Subcutaneous abdominal adipose tissue (tissue), 5 donors: ENCODE measurements around the gene CACNA1F.

Source experiments
- H3K27ac ChIP-seq: one replicate; pipeline ENCODE4 v1.7.0; 2013; ENCODE audit warnings: low read depth, mild to moderate bottlenecking, inconsistent platforms, low read length, moderate library complexity
- H3K27me3 ChIP-seq, 5 donors: one replicate each; pipeline ENCODE4 v1.7.0; 2013; ENCODE audit warnings: low read length in 5 of 5, inconsistent platforms in 1 of 5; ENCODE audit not compliant: control insufficient read depth in 5 of 5, insufficient read depth in 4 of 5
- H3K36me3 ChIP-seq, 5 donors: one replicate each; pipeline ENCODE4 v1.7.0; 2013; ENCODE audit warnings: low read length in 5 of 5; ENCODE audit not compliant: control insufficient read depth in 5 of 5, insufficient read depth in 5 of 5
- H3K4me1 ChIP-seq, 5 donors: one replicate each; pipeline ENCODE4 v1.7.0; 2013; ENCODE audit warnings: low read length in 5 of 5, mild to moderate bottlenecking in 3 of 5, moderate library complexity in 1 of 5; ENCODE audit not compliant: control insufficient read depth in 5 of 5, insufficient read depth in 5 of 5
- H3K4me3 ChIP-seq, 5 donors: one replicate each; pipeline ENCODE4 v1.7.0; 2013; ENCODE audit warnings: low read length in 5 of 5, low read depth in 1 of 5
- H3K9ac ChIP-seq, 5 donors: one replicate each; pipeline ENCODE4 v1.7.0; 2013; ENCODE audit warnings: low read length in 5 of 5, mild to moderate bottlenecking in 4 of 5, moderate library complexity in 3 of 5
- H3K9me3 ChIP-seq, 5 donors: one replicate each; pipeline ENCODE4 v1.7.0; 2013; ENCODE audit warnings: low read length in 5 of 5; ENCODE audit not compliant: control insufficient read depth in 5 of 5
- donor health status: healthy.
- donor health status: healthy.
- donor health status: healthy.
- donor health status: healthy.
- donor health status: healthy.

Gene CACNA1F

GRCh38 chrX:49214416-49214815 lies 18.7 kb downstream of the CACNA1F start:
- Histone ChIP-seq H3K9me3 (no peaks in the 10 kb centered on the region), H3K9ac (no peak overlapping the region), H3K27ac (no peak overlapping the region), H3K4me1 (no peaks in the 10 kb centered on the region), H3K4me3 (no peak overlapping the region), H3K27me3 (peaks cover 0 to 32% (median 19%) of the 10 kb centered on the region in 5 donors), H3K36me3 (no peaks in the 10 kb centered on the region)

GRCh38 chrX:49212861-49213260 lies 20.3 kb downstream of the CACNA1F start:
- no peaks in the 10 kb centered on the region for H3K4me1 ChIP-seq
- H3K27ac ChIP-seq: no peak overlapping the region
- H3K9ac ChIP-seq: no peak overlapping the region
- H3K4me3 ChIP-seq: no peak overlapping the region
- peaks cover 0 to 36% (median 22%) of the 10 kb centered on the region in 5 donors for H3K27me3 ChIP-seq
- no peaks in the 10 kb centered on the region for H3K36me3 ChIP-seq
- H3K9me3 ChIP-seq: no peaks in the 10 kb centered on the region

DNA sequence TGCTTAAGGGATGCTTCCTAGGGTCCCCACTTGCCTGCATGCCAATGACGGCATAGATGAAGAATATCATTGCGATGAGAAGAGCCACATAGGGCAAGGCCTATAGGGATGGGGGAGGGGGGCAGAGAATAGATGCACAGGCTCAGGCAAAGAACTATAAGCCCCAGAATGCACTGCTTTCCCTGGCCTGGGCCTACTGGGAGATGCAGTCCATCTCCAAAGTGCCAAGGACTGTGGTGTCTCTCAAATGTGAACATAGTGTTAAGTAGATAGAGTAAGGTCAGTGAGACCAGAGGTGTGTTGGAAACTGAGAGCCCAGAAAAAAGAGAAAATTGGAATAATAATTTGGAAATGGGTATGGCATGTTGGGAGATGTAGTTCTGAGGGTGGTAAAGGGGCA lies 20.9 kb downstream of the CACNA1F start:
- H3K36me3 ChIP-seq: no peaks in the 10 kb centered on the region
- H3K9ac ChIP-seq: no peak overlapping the region
- no peaks in the 10 kb centered on the region for H3K4me1 ChIP-seq
- no peak overlapping the region for H3K4me3 ChIP-seq
- H3K27me3 ChIP-seq: peaks cover 0 to 31% (median 22%) of the 10 kb centered on the region in 5 donors
- H3K27ac ChIP-seq: no peak overlapping the region
- no peaks in the 10 kb centered on the region for H3K9me3 ChIP-seq

GRCh38 chrX:49211074-49211473 lies 22.1 kb downstream of the CACNA1F start:
- Histone ChIP-seq H3K27me3 (peaks cover 0 to 34% (median 25%) of the 10 kb centered on the region in 5 donors), H3K36me3 (no peaks in the 10 kb centered on the region), H3K4me1 (no peaks in the 10 kb centered on the region), H3K4me3 (no peak overlapping the region), H3K27ac (no peak overlapping the region), H3K9ac (no peak overlapping the region), H3K9me3 (no peaks in the 10 kb centered on the region)

- no peak overlapping the region for H3K9ac ChIP-seq
- H3K4me1 ChIP-seq: no peaks in the 10 kb centered on the region
Measured at GRCh38 chrX:49210406-49210805, 22.7 kb downstream of the CACNA1F start.

DNA sequence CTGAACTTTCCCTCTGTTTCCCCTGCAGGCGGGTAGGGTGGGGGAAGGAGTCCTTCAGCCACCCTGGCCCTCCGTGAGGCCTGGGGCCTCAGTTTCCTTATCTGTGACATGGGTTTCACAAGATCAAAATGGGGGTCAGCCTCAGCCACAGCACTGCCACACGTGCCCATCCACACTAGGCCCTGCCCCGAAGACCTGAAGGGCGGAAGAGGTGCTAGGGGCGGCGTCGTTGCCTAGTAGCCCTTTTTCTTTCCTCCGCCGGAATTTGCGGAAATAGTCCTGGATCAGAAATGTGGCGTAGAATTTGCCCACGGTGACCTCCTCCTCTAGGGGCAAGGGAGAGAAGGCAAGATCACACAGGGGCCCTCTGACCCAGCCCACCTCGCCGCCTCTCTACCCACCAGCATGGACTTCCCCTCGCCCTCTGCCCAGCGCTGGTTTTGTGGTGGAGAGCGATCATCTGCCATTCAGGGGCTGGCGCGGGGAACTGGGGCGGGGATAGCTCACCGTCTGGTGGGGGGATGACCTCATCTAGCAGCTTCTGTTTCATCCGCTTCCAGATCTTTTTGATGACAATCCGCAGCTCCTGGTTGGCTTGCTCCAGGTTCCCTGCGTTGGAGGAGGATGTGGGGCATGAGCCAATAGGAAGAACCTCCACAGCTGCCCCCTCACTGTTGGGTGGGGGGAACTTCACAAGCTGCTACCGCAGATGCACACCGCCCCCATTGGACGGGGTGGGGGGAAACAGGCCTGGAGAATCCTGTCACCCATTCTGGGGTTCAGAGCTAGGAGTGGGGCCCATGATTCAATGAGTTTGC lies 23.5 kb downstream of the CACNA1F start:
- H3K4me1 ChIP-seq: no peaks in the 10 kb centered on the region
- no peaks in the 10 kb centered on the region for H3K9me3 ChIP-seq
- H3K9ac ChIP-seq: no peak overlapping the region
- peak overlapping the region in 1 of 5 donors; percentile 14 for H3K4me3 ChIP-seq
- H3K27ac ChIP-seq: no peak overlapping the region
- no peaks in the 10 kb centered on the region for H3K36me3 ChIP-seq
- peaks cover 0 to 41% (median 35%) of the 10 kb centered on the region in 5 donors for H3K27me3 ChIP-seq

More at GRCh38 chrX:49210406-49210805, 22.7 kb downstream of the CACNA1F start:
- peaks cover 0 to 34% (median 28%) of the 10 kb centered on the region in 5 donors for H3K27me3 ChIP-seq
- no peaks in the 10 kb centered on the region for H3K36me3 ChIP-seq
- no peaks in the 10 kb centered on the region for H3K9me3 ChIP-seq
- no peak overlapping the region for H3K4me3 ChIP-seq
- no peak overlapping the region for H3K27ac ChIP-seq

DNA sequence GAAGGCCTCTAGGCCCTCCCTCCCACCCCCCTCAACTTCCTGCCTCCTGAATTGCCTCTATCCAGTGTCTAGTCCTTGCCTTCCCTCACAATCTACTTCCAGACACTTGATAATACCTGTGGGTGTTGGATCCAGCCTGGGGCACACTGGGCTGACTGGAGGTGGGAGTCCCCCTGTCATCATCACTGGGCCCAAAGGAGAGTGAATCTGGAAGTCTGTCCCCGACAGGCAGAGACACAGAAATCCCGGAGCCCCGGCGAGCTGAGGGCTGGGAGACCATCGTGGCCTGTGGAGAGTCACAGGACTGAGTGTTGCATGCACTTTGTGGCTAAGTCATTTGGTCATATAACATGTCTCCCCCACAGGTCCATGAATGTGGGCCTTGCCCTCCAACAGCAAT lies 24.7 kb downstream of the CACNA1F start:
- H3K4me1 ChIP-seq: no peaks in the 10 kb centered on the region
- H3K4me3 ChIP-seq: no peak overlapping the region
- H3K36me3 ChIP-seq: no peaks in the 10 kb centered on the region
- peaks cover 0 to 43% (median 39%) of the 10 kb centered on the region in 5 donors for H3K27me3 ChIP-seq
- H3K27ac ChIP-seq: no peak overlapping the region
- H3K9ac ChIP-seq: no peak overlapping the region
- no peaks in the 10 kb centered on the region for H3K9me3 ChIP-seq

GRCh38 chrX:49206543-49206942 lies 26.6 kb downstream of the CACNA1F start:
- Histone ChIP-seq H3K9me3 (no peaks in the 10 kb centered on the region), H3K36me3 (no peaks in the 10 kb centered on the region), H3K4me1 (no peaks in the 10 kb centered on the region), H3K4me3 (no peak overlapping the region), H3K27ac (no peak overlapping the region), H3K27me3 (peaks cover 0 to 38% (median 35%) of the 10 kb centered on the region in 5 donors), H3K9ac (no peak overlapping the region)

DNA sequence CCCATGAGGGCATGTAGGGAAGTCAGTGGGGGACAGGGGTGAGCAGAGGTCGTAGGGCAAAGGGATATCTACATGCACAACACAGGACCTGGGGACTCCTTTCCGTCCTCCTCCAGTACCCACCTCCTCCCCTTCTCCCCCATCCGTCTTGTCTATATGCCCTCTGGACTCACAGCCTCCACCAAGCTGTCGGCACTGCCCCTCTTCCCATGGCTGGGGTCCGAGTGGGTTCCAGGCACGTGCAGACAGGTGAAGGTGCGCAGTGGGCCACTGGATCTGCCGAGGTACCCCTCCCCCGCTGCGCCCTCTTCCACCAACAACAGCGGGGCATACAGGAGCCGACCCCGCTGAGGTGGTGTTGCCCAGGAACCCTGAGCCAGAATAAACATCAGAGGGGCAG lies 27.7 kb downstream of the CACNA1F start:
- Histone ChIP-seq H3K9me3 (no peaks in the 10 kb centered on the region), H3K27me3 (peaks cover 0 to 33% (median 26%) of the 10 kb centered on the region in 5 donors), H3K27ac (no peak overlapping the region)

DNA sequence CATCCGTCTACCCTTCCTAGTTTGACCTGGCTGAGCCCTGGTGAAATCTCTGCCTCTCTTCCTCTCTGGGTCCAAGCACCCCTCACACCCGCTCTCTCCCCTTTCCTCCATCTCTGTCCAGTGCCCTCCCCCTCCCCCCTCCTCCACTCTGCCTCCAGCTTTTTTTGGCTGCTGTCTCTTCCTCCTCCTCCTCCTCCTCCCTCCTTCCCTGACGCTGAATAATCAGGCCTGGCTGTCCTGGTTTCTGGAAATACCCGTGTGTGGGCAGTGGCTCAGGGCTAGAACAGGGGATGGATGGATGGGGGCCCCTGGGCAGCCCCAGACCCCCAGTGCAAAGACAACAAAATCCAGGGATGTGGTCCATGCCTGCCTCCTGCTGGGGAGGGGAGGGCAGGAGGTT lies 28.4 kb downstream of the CACNA1F start:
- Histone ChIP-seq H3K4me3 (no peak overlapping the region), H3K9ac (no peak overlapping the region), H3K9me3 (no peaks in the 10 kb centered on the region), H3K27me3 (peaks cover 0 to 28% (median 20%) of the 10 kb centered on the region in 5 donors), H3K4me1 (peaks cover 0 to 8% (median 5%) of the 10 kb centered on the region in 5 donors), H3K36me3 (no peaks in the 10 kb centered on the region), H3K27ac (no peak overlapping the region)

More for the DNA sequence above, 27.7 kb downstream of the CACNA1F start:
- peaks cover 0 to 3% (median 2%) of the 10 kb centered on the region in 5 donors for H3K4me1 ChIP-seq
- H3K36me3 ChIP-seq: no peaks in the 10 kb centered on the region
- H3K4me3 ChIP-seq: no peak overlapping the region
- no peak overlapping the region for H3K9ac ChIP-seq
